IMR-90 (cell line): Measurements from ENCODE around the gene SH3TC1.

Experiments used
- BHLHE40 ChIP-seq: fragments of 150-350 bp; IDR thresholded peaks from 2 replicates; pipeline ENCODE4 v1.6.1; 2016; ENCODE audit warnings: mild to moderate bottlenecking, low read depth, low read length
- CEBPB ChIP-seq: IDR thresholded peaks from 2 replicates; pipeline ENCODE4 v1.6.1; 2012; ENCODE audit warnings: low read depth, low read length, improper control_type of control experiment
- CHD1 ChIP-seq: IDR thresholded peaks from 2 replicates; pipeline ENCODE4 v1.6.1; 2012; ENCODE audit warnings: low read depth, low read length, improper control_type of control experiment
- FOS ChIP-seq: fragments of 150-350 bp; IDR thresholded peaks from 2 replicates; pipeline ENCODE4 v1.6.1; 2016; ENCODE audit warnings: low read depth, low read length
- MAFK ChIP-seq: IDR thresholded peaks from 2 replicates; pipeline ENCODE4 v1.6.1; 2012; ENCODE audit warnings: low read depth, low read length, improper control_type of control experiment
- POLR2A ChIP-seq: IDR thresholded peaks from 2 replicates; pipeline ENCODE4 v1.6.1; 2012; ENCODE audit warnings: mild to moderate bottlenecking, low read depth, low read length
- RAD21 ChIP-seq: IDR thresholded peaks from 2 replicates; pipeline ENCODE4 v1.6.1; 2012; ENCODE audit warnings: low read length, improper control_type of control experiment
- RCOR1 ChIP-seq: IDR thresholded peaks from 2 replicates; pipeline ENCODE4 v1.6.1; 2012; ENCODE audit warnings: mild to moderate bottlenecking, low read length, improper control_type of control experiment; ENCODE audit not compliant: insufficient replicate concordance
- RFX5 ChIP-seq: IDR thresholded peaks from 2 replicates; pipeline ENCODE4 v1.8.0; 2012; ENCODE audit warnings: low read depth, mild to moderate bottlenecking, low read length, moderate library complexity
- SMC3 ChIP-seq: fragments of 150-350 bp; IDR thresholded peaks from 2 replicates; pipeline ENCODE4 v1.6.1; 2016; ENCODE audit warnings: low read depth, mild to moderate bottlenecking, antibody characterized with exemption, low read length, moderate library complexity
- TF ChIP-seq, protein P1 (sequence below): conservative IDR thresholded peaks from 2 replicates; pipeline ENCODE4 v1.5.1; 2012; ENCODE audit warnings: mild to moderate bottlenecking, low read depth, low read length, improper control_type of control experiment
- TF ChIP-seq, protein P2 (sequence below): fragments of 150-350 bp; IDR thresholded peaks from 2 replicates; pipeline ENCODE4 v1.6.1; 2016; ENCODE audit warnings: low read depth, mild to moderate bottlenecking, low read length, moderate library complexity, borderline replicate concordance
- TF ChIP-seq, protein P3 (sequence below): fragments of 150-350 bp; IDR thresholded peaks from 2 replicates; pipeline ENCODE4 v1.6.1; 2017; ENCODE audit warnings: mild to moderate bottlenecking, antibody characterized with exemption, low read length, low read depth

DNA sequence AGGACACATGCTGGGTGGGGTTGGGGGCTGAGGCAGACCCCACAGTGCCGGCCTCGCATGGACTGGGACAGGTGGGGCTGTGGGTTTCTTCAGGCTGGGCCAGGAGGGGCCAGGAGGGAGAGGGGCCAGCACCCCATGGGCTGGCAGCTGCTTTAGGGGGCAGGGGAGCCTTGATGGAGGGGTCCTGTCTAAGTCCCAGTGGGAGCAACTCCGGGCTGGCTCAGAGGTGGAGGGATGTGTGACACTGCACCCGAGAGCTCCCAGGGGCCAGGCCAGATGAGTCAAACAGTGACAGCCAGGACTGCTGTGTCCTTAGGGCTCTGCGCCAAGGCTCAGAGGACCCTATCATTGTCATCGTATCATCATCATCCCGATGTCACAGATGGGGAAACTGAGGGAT is 36.1 kb upstream of the SH3TC1 start:
- TF ChIP-seq, protein P1, sequence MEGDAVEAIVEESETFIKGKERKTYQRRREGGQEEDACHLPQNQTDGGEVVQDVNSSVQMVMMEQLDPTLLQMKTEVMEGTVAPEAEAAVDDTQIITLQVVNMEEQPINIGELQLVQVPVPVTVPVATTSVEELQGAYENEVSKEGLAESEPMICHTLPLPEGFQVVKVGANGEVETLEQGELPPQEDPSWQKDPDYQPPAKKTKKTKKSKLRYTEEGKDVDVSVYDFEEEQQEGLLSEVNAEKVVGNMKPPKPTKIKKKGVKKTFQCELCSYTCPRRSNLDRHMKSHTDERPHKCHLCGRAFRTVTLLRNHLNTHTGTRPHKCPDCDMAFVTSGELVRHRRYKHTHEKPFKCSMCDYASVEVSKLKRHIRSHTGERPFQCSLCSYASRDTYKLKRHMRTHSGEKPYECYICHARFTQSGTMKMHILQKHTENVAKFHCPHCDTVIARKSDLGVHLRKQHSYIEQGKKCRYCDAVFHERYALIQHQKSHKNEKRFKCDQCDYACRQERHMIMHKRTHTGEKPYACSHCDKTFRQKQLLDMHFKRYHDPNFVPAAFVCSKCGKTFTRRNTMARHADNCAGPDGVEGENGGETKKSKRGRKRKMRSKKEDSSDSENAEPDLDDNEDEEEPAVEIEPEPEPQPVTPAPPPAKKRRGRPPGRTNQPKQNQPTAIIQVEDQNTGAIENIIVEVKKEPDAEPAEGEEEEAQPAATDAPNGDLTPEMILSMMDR, result no peak
- TF ChIP-seq POLR2A, result no peak
- no peak for TF ChIP-seq BHLHE40
- no peak for TF ChIP-seq CHD1
- no peak for TF ChIP-seq FOS
- no peak for TF ChIP-seq MAFK
- TF ChIP-seq CEBPB, result no peak
- TF ChIP-seq SMC3, result no peak
- no peak for TF ChIP-seq RFX5
- no peak for TF ChIP-seq RAD21
- TF ChIP-seq RCOR1, result no peak
- TF ChIP-seq, protein P2, sequence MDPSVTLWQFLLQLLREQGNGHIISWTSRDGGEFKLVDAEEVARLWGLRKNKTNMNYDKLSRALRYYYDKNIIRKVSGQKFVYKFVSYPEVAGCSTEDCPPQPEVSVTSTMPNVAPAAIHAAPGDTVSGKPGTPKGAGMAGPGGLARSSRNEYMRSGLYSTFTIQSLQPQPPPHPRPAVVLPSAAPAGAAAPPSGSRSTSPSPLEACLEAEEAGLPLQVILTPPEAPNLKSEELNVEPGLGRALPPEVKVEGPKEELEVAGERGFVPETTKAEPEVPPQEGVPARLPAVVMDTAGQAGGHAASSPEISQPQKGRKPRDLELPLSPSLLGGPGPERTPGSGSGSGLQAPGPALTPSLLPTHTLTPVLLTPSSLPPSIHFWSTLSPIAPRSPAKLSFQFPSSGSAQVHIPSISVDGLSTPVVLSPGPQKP, result no peak
- TF ChIP-seq, protein P3, sequence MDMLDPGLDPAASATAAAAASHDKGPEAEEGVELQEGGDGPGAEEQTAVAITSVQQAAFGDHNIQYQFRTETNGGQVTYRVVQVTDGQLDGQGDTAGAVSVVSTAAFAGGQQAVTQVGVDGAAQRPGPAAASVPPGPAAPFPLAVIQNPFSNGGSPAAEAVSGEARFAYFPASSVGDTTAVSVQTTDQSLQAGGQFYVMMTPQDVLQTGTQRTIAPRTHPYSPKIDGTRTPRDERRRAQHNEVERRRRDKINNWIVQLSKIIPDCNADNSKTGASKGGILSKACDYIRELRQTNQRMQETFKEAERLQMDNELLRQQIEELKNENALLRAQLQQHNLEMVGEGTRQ, result no peak
